MM.1S (cell line): ENCODE data around the gene ADAD1.

Experiments
- DNase-seq: peaks from one replicate; pipeline ENCODE4 v3.0.0-alpha.2; 2015
- H2AFZ ChIP-seq: fragments of 300-600 bp; sonication (generic); 2 replicates; pipeline ENCODE4 v1.6.0; 2016; ENCODE audit warnings: antibody characterized with exemption, low read length
- H3F3A ChIP-seq: fragments of 300-600 bp; sonication (generic); 2 replicates; pipeline ENCODE4 v1.6.1; 2016; ENCODE audit warnings: mild to moderate bottlenecking, antibody characterized with exemption, low read length, moderate library complexity, mixed read lengths; ENCODE audit not compliant: insufficient read depth
- H3K27ac ChIP-seq: fragments of 300-600 bp; sonication (generic); 2 replicates; pipeline ENCODE4 v1.5.1; 2016; ENCODE audit warnings: mild to moderate bottlenecking, low read length
- H3K27me3 ChIP-seq: fragments of 300-600 bp; sonication (generic); replicated peaks from 2 replicates; pipeline ENCODE4 v1.6.0; 2016; ENCODE audit warnings: low read length; ENCODE audit not compliant: insufficient read depth
- H3K36me3 ChIP-seq: fragments of 300-600 bp; sonication (generic); replicated peaks from 2 replicates; pipeline ENCODE4 v1.6.1; 2016; ENCODE audit warnings: mild to moderate bottlenecking, low read length, mixed read lengths; ENCODE audit not compliant: insufficient read depth
- H3K4me1 ChIP-seq: fragments of 300-600 bp; sonication (generic); 2 replicates; pipeline ENCODE4 v1.6.1; 2016; ENCODE audit warnings: low read length, mixed read lengths
- H3K4me2 ChIP-seq: fragments of 300-600 bp; sonication (generic); 2 replicates; pipeline ENCODE4 v1.6.0; 2016; ENCODE audit warnings: low read depth, low read length
- H3K4me3 ChIP-seq: fragments of 300-600 bp; sonication (generic); 2 replicates; pipeline ENCODE4 v1.5.1; 2016; ENCODE audit warnings: low read length, mixed read lengths
- H3K79me2 ChIP-seq: fragments of 300-600 bp; sonication (generic); 2 replicates; pipeline ENCODE4 v1.6.1; 2016; ENCODE audit warnings: mixed run types, low read length, mixed read lengths
- H3K9ac ChIP-seq: fragments of 300-600 bp; sonication (generic); 2 replicates; pipeline ENCODE4 v1.6.1; 2016; ENCODE audit warnings: low read length, mixed read lengths
- H3K9me2 ChIP-seq: fragments of 300-600 bp; sonication (generic); replicated peaks from 2 replicates; pipeline ENCODE4 v1.6.1; 2016; ENCODE audit warnings: mild to moderate bottlenecking, low read length, mixed read lengths; ENCODE audit not compliant: insufficient read depth
- H3K9me3 ChIP-seq: fragments of 300-600 bp; sonication (generic); replicated peaks from 2 replicates; pipeline ENCODE4 v1.6.1; 2016; ENCODE audit warnings: mild to moderate bottlenecking, low read length, mixed read lengths; ENCODE audit not compliant: insufficient read depth
- H4K20me1 ChIP-seq: fragments of 300-600 bp; sonication (generic); 2 replicates; pipeline ENCODE4 v1.6.1; 2016; ENCODE audit warnings: mild to moderate bottlenecking, low read length, moderate library complexity, mixed read lengths; ENCODE audit not compliant: insufficient read depth
- CTCF ChIP-seq: fragments of 300-600 bp; sonication (generic); IDR thresholded peaks from 2 replicates; pipeline ENCODE4 v1.5.1; 2016; ENCODE audit warnings: antibody characterized with exemption, low read length, mixed read lengths
- EZH2 ChIP-seq: fragments of 300-600 bp; sonication (generic); optimal IDR thresholded peaks from 2 replicates; pipeline ENCODE3; 2017; ENCODE audit warnings: low read depth, mild to moderate bottlenecking, antibody characterized with exemption, low read length, mixed read lengths
- EZH2phosphoT487 ChIP-seq: fragments of 300-600 bp; sonication (generic); IDR thresholded peaks from 2 replicates; pipeline ENCODE4 v1.6.1; 2018; ENCODE audit warnings: antibody characterized with exemption, low read length

Gene ADAD1

GRCh38 chr4:122377352-122377751 is 1.5 kb upstream of the ADAD1 start:
- Histone ChIP-seq H3K27ac (no peak overlapping the region), H3K4me1 (no peaks in the 10 kb centered on the region), H4K20me1 (no peaks in the 10 kb centered on the region), H3K27me3 (no peaks in the 10 kb centered on the region), H3F3A (no peaks in the 10 kb centered on the region), H3K36me3 (no peaks in the 10 kb centered on the region), H3K9me3 (no peaks in the 10 kb centered on the region), H3K4me3 (no peak overlapping the region), H2AFZ (no peak overlapping the region), H3K79me2 (no peaks in the 10 kb centered on the region), H3K9me2 (no peaks in the 10 kb centered on the region), H3K4me2 (no peak overlapping the region), H3K9ac (no peak overlapping the region)
- TF ChIP-seq EZH2phosphoT487: no peak
- no peak for TF ChIP-seq EZH2
- no peak for TF ChIP-seq CTCF
- no peak for DNase-seq

- Histone ChIP-seq H3K4me3 (no peak overlapping the region), H3K4me2 (no peak overlapping the region), H3K9me2 (no peaks in the 10 kb centered on the region), H2AFZ (no peak overlapping the region), H3F3A (no peaks in the 10 kb centered on the region), H3K27ac (no peak overlapping the region), H3K4me1 (no peaks in the 10 kb centered on the region), H3K9me3 (no peaks in the 10 kb centered on the region), H3K27me3 (no peaks in the 10 kb centered on the region), H3K79me2 (no peaks in the 10 kb centered on the region), H4K20me1 (no peaks in the 10 kb centered on the region), H3K9ac (no peak overlapping the region), H3K36me3 (no peaks in the 10 kb centered on the region)
- TF ChIP-seq CTCF: no peak
- no peak for DNase-seq
Observed at GRCh38 chr4:122379239-122379638, 428 bp downstream of the ADAD1 start.

GRCh38 chr4:122383341-122383740 is 4.5 kb downstream of the ADAD1 start:
- no peaks in the 10 kb centered on the region for H3K9me3 ChIP-seq
- TF ChIP-seq CTCF: no peak
- no peak for TF ChIP-seq EZH2phosphoT487
- TF ChIP-seq EZH2: no peak

GRCh38 chr4:122384245-122384644 is 5.4 kb downstream of the ADAD1 start:
- no peaks in the 10 kb centered on the region for H3F3A ChIP-seq
- no peaks in the 10 kb centered on the region for H3K4me1 ChIP-seq
- no peaks in the 10 kb centered on the region for H3K36me3 ChIP-seq
- H3K79me2 ChIP-seq: no peaks in the 10 kb centered on the region
- no peak for DNase-seq
- H3K4me3 ChIP-seq: no peak overlapping the region
- H2AFZ ChIP-seq: no peak overlapping the region
- no peaks in the 10 kb centered on the region for H3K27me3 ChIP-seq
- H4K20me1 ChIP-seq: no peaks in the 10 kb centered on the region
- H3K4me2 ChIP-seq: no peak overlapping the region
- H3K9ac ChIP-seq: no peak overlapping the region
- H3K27ac ChIP-seq: no peak overlapping the region
- TF ChIP-seq EZH2phosphoT487: no peak
- TF ChIP-seq CTCF: no peak
- no peak for TF ChIP-seq EZH2
- no peaks in the 10 kb centered on the region for H3K9me2 ChIP-seq
- H3K9me3 ChIP-seq: no peaks in the 10 kb centered on the region

More at GRCh38 chr4:122383341-122383740, 4.5 kb downstream of the ADAD1 start:
- H3K27ac ChIP-seq: no peak overlapping the region
- no peaks in the 10 kb centered on the region for H3K4me1 ChIP-seq
- H3K36me3 ChIP-seq: no peaks in the 10 kb centered on the region
- H3K4me3 ChIP-seq: no peak overlapping the region
- no peaks in the 10 kb centered on the region for H3K79me2 ChIP-seq
- no peaks in the 10 kb centered on the region for H4K20me1 ChIP-seq
- H3K9me2 ChIP-seq: no peaks in the 10 kb centered on the region
- H3K27me3 ChIP-seq: no peaks in the 10 kb centered on the region
- no peak for DNase-seq
- no peak overlapping the region for H2AFZ ChIP-seq
- H3F3A ChIP-seq: no peaks in the 10 kb centered on the region
- H3K9ac ChIP-seq: no peak overlapping the region
- H3K4me2 ChIP-seq: no peak overlapping the region
